NCI-H69 (cell line): ENCODE measurements around the gene BUD23.
A peak's percentile ranks its signal among the peaks of the same experiment; 100 is the strongest.

Experiments
- DNase-seq: peaks from one replicate; lab custom pipeline; 2025; lab: John Stamatoyannopoulos, UW

BUD23 gene

DNA sequence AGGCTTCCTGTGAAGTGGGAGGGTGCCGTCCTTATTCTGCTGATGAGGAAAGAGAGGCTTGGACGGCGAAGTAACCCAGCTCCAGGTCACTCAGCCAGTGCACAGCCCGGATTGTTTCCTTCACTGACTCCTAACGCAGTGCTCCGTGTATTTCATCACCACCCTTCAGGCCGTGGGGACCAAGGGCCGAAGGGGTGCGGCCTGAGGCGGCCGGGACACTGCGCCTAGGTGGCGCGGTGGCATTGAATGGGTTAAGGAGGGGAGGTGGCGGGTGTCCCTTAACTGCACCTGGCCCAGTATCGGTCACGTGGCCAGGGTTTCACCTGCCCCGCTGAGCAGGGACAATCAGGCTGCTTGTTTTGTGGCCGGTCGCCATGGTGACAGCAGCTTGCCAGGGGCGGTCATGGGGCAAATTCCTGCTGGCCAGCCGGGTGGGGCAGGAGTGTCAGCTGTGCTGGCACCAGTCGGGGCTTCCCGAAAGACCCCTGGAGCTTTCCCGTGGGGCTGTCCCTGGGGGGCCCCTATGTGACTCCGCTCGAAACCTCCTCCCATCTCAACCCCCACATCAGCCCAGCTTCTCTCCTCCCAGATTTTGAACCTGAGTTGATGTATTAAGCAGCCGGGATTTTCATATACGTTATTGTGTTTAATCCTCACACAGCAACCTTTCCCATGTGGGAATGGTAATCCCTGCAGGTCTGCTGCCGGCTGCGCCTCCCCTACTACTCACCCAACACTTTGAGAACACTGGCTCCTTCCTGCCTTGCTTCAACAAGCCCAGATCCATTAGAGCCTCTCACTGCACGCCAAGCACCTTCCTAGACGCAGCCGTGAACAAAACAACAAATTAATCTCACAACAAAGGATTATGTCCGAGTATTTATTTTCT lies 59.6 kb downstream of the BUD23 start:
- DNase-seq, result peak; percentile 99

DNA sequence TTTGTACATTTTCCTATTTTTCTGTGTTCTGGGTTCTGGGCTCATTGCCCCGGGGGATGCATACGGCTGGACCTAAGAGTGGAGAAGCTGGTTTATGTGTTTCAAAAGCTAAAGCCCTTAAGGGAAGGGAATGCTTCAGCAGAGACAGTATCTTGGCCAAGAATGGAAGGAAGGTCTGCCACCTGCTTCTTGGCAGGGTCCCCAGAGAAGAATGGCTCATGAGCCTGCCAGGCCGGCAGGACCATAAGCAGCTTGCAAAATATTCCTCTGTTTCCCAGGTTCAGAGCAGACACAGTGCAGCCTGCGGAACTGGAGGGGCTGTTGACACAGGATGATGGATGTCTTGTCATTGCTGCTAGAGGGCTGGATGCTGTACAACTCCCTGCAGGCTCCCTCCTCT lies 63.0 kb downstream of the BUD23 start:
- DNase-seq, result peak; percentile 64
